HEK293 (cell line): ENCODE results near the gene ZFHX3.

Experiments used
- CTCF ChIA-PET: fragments of 350-600 bp; formaldehyde crosslinking; extraction: SDS; loops from one replicate; lab custom pipeline; 2021; ENCODE audit warnings: antibody characterized with exemption; lab: Yijun Ruan, JAX
- POLR2A ChIA-PET: fragments of 300-600 bp; formaldehyde crosslinking; extraction: SDS; loops from one replicate; lab custom pipeline; 2020; ENCODE audit warnings: antibody characterized with exemption, inconsistent platforms; lab: Yijun Ruan, JAX
- H3K27ac ChIP-seq: fragments of 200-500 bp; sonication (Bioruptor generic); 2 replicates; pipeline ENCODE4 v1.5.1; 2014; ENCODE audit warnings: low read depth, low read length, control low read depth, inconsistent platforms; ENCODE audit errors: extremely low read depth
- H3K36me3 ChIP-seq, 2 experiments: fragments of 200-500 bp in 1 of 2; sonication (Bioruptor generic) in 1 of 2; 1 replicate in 1 of 2; 2 replicates in 1 of 2; pipeline ENCODE4 v1.5.1; 2014 to 2017; ENCODE audit warnings: inconsistent platforms in 2 of 2, low read length in 2 of 2; ENCODE audit not compliant: control insufficient read depth in 2 of 2, insufficient read depth in 1 of 2
- H3K4me1 ChIP-seq: fragments of 200-500 bp; sonication (Bioruptor generic); 2 replicates; pipeline ENCODE4 v1.5.1; 2014; ENCODE audit warnings: mild to moderate bottlenecking, low read length, inconsistent platforms; ENCODE audit not compliant: control insufficient read depth, insufficient read depth
- H3K4me3 ChIP-seq: 2 replicates; pipeline ENCODE4 v1.5.1; 2011; ENCODE audit warnings: low read depth, mild to moderate bottlenecking, control low read depth, low read length, moderate library complexity
- H3K9me3 ChIP-seq: fragments of 200-500 bp; sonication (Bioruptor generic); 2 replicates; pipeline ENCODE4 v1.5.1; 2014; ENCODE audit warnings: low read depth, low read length, inconsistent platforms; ENCODE audit not compliant: control insufficient read depth, insufficient read depth
- FEZF1 ChIP-seq: fragments of 450-650 bp; formaldehyde crosslinking; IDR thresholded peaks from 2 replicates; pipeline ENCODE4 v1.5.1; 2016; ENCODE audit warnings: missing biosample characterization, missing genetic modification characterization
- HOXC10 ChIP-seq: sonication (generic); formaldehyde crosslinking; IDR thresholded peaks from 2 replicates; pipeline ENCODE4 v1.8.1; 2023; ENCODE audit warnings: mild to moderate bottlenecking, missing genetic modification reagents
- KLF17 ChIP-seq: fragments of 450-650 bp; formaldehyde crosslinking; IDR thresholded peaks from 2 replicates; pipeline ENCODE4 v1.5.1; 2016; ENCODE audit warnings: missing biosample characterization, missing genetic modification characterization
- KLF9 ChIP-seq: fragments of 450-650 bp; formaldehyde crosslinking; IDR thresholded peaks from 2 replicates; pipeline ENCODE4 v1.5.1; 2016; ENCODE audit warnings: missing biosample characterization, missing genetic modification characterization, low read depth
- MZF1 ChIP-seq: fragments of 450-650 bp; formaldehyde crosslinking; IDR thresholded peaks from 2 replicates; pipeline ENCODE4 v1.5.1; 2017; ENCODE audit warnings: missing biosample characterization, missing genetic modification characterization, borderline replicate concordance
- PRDM6 ChIP-seq: fragments of 450-650 bp; formaldehyde crosslinking; IDR thresholded peaks from 2 replicates; pipeline ENCODE4 v1.5.1; 2017; ENCODE audit warnings: missing biosample characterization, missing genetic modification characterization
- REPIN1 ChIP-seq: fragments of 450-650 bp; formaldehyde crosslinking; IDR thresholded peaks from 2 replicates; pipeline ENCODE4 v1.5.1; 2017; ENCODE audit warnings: missing biosample characterization, missing genetic modification characterization, low read depth
- SCRT2 ChIP-seq: fragments of 450-650 bp; formaldehyde crosslinking; IDR thresholded peaks from 2 replicates; pipeline ENCODE4 v1.5.1; 2016; ENCODE audit warnings: missing biosample characterization, missing genetic modification characterization
- ZBTB1 ChIP-seq: fragments of 450-650 bp; formaldehyde crosslinking; IDR thresholded peaks from 2 replicates; pipeline ENCODE4 v1.5.1; 2016; ENCODE audit warnings: missing biosample characterization, missing genetic modification characterization
- ZBTB49 ChIP-seq: fragments of 450-650 bp; formaldehyde crosslinking; IDR thresholded peaks from 2 replicates; pipeline ENCODE4 v1.5.1; 2016; ENCODE audit warnings: missing biosample characterization, missing genetic modification characterization, low read depth
- ZIC2 ChIP-seq: fragments of 450-650 bp; formaldehyde crosslinking; IDR thresholded peaks from 2 replicates; pipeline ENCODE4 v1.5.1; 2016; ENCODE audit warnings: missing biosample characterization, missing genetic modification characterization
- ZNF221 ChIP-seq: fragments of 450-650 bp; formaldehyde crosslinking; IDR thresholded peaks from 2 replicates; pipeline ENCODE4 v1.5.1; 2017; ENCODE audit warnings: missing biosample characterization, missing genetic modification characterization, borderline replicate concordance
- ZNF223 ChIP-seq: fragments of 450-650 bp; formaldehyde crosslinking; IDR thresholded peaks from 2 replicates; pipeline ENCODE4 v1.5.1; 2016; ENCODE audit warnings: missing biosample characterization, missing genetic modification characterization
- ZNF24 ChIP-seq: fragments of 450-650 bp; formaldehyde crosslinking; IDR thresholded peaks from 2 replicates; pipeline ENCODE4 v1.5.1; 2016; ENCODE audit warnings: missing biosample characterization, missing genetic modification characterization
- ZNF302 ChIP-seq: fragments of 450-650 bp; formaldehyde crosslinking; IDR thresholded peaks from 2 replicates; pipeline ENCODE4 v1.5.1; 2016; ENCODE audit warnings: missing biosample characterization, missing genetic modification characterization, low read depth
- ZNF362 ChIP-seq: fragments of 450-650 bp; formaldehyde crosslinking; IDR thresholded peaks from 2 replicates; pipeline ENCODE4 v1.5.1; 2016; ENCODE audit warnings: missing biosample characterization, missing genetic modification characterization
- ZNF423 ChIP-seq: fragments of 450-650 bp; formaldehyde crosslinking; IDR thresholded peaks from 2 replicates; pipeline ENCODE4 v1.5.1; 2016; ENCODE audit warnings: missing biosample characterization, missing genetic modification characterization
- ZNF48 ChIP-seq: fragments of 450-650 bp; formaldehyde crosslinking; IDR thresholded peaks from 2 replicates; pipeline ENCODE4 v1.5.1; 2016; ENCODE audit warnings: missing biosample characterization, missing genetic modification characterization
- ZNF544 ChIP-seq: fragments of 450-650 bp; formaldehyde crosslinking; IDR thresholded peaks from 2 replicates; pipeline ENCODE4 v1.5.0; 2017; ENCODE audit warnings: missing biosample characterization, missing genetic modification characterization
- ZNF629 ChIP-seq: fragments of 450-650 bp; formaldehyde crosslinking; IDR thresholded peaks from 2 replicates; pipeline ENCODE4 v1.5.1; 2017; ENCODE audit warnings: missing biosample characterization, missing genetic modification characterization
- ZNF658 ChIP-seq: fragments of 450-650 bp; formaldehyde crosslinking; IDR thresholded peaks from 2 replicates; pipeline ENCODE4; 2016; ENCODE audit warnings: missing biosample characterization, missing genetic modification characterization
- ZNF707 ChIP-seq: fragments of 450-650 bp; formaldehyde crosslinking; IDR thresholded peaks from 2 replicates; pipeline ENCODE4 v1.5.1; 2016; ENCODE audit warnings: missing biosample characterization, missing genetic modification characterization
- ZSCAN16 ChIP-seq: fragments of 450-650 bp; formaldehyde crosslinking; IDR thresholded peaks from 2 replicates; pipeline ENCODE4 v1.5.1; 2016; ENCODE audit warnings: missing biosample characterization, missing genetic modification characterization
- ZSCAN30 ChIP-seq: fragments of 450-650 bp; IDR thresholded peaks from 2 replicates; pipeline ENCODE4 v1.5.1; 2018; ENCODE audit warnings: missing biosample characterization, mild to moderate bottlenecking, missing genetic modification characterization, moderate library complexity

Gene ZFHX3

GRCh38 chr16:72940886-72941285, 107.0 kb downstream of the ZFHX3 start (continued):
- TF ChIP-seq ZNF629 (tag by site-specific recombination) (no peak), ZNF302 (tag by site-specific recombination) (no peak), REPIN1 (tag by site-specific recombination) (no peak), ZNF544 (tag by site-specific recombination) (no peak)
- TF ChIP-seq, all 188 proteins: peak for 0

- peaks cover 8% of the 10 kb centered on the region for H3K4me1 ChIP-seq
- no peaks in the 10 kb centered on the region for H3K9me3 ChIP-seq
- no peak overlapping the region for H3K27ac ChIP-seq
- H3K4me3 ChIP-seq, result no peak overlapping the region
- peaks cover 0 to 3% of the 10 kb centered on the region in 2 experiments; a peak in 1 of 3 replicates for H3K36me3 ChIP-seq
- TF ChIP-seq KLF9 (tag by site-specific recombination) (no peak), ZNF658 (tag by site-specific recombination) (no peak), ZSCAN16 (tag by site-specific recombination) (no peak), ZNF48 (tag by site-specific recombination) (no peak)
- ChIA-PET POLR2A (interaction anchor here (0.5 to 0.7 kb wide), 2 partner anchors 11 to 1239 kb away, joined by 3 read pairs; no protein-coding TSS in a partner anchor), CTCF (interaction anchor here (0.7 kb wide), 1 partner anchor 16 kb away, joined by 3 read pairs; no protein-coding TSS in a partner anchor)
These were observed 108.7 kb downstream of the ZFHX3 start for GRCh38 chr16:72939247-72939646.

- Histone ChIP-seq H3K4me1 (peaks cover 8% of the 10 kb centered on the region), H3K4me3 (no peak overlapping the region), H3K36me3 (peaks cover 0 to 3% of the 10 kb centered on the region in 2 experiments; a peak in 1 of 3 replicates), H3K27ac (no peak overlapping the region), H3K9me3 (no peaks in the 10 kb centered on the region)
- ChIA-PET CTCF (no interaction called here), POLR2A (interaction anchor here (0.5 to 0.7 kb wide), 2 partner anchors 11 to 1239 kb away, joined by 3 read pairs; no protein-coding TSS in a partner anchor)
- TF ChIP-seq ZNF362, result no peak
- TF ChIP-seq ZBTB49 (tag by site-specific recombination), result no peak
- no peak; the same call in 1 of the 2 replicates for TF ChIP-seq FEZF1
- no peak for TF ChIP-seq ZBTB1
- no peak for TF ChIP-seq ZNF423 (tag by site-specific recombination)
- TF ChIP-seq ZNF221 (tag by site-specific recombination), result no peak
- TF ChIP-seq MZF1, result no peak
These were observed 109.1 kb downstream of the ZFHX3 start for GRCh38 chr16:72938795-72939164.

- H3K27ac ChIP-seq, result no peak overlapping the region
- ChIA-PET CTCF (no interaction called here), POLR2A (no interaction called here)
- H3K36me3 ChIP-seq, result no peaks in the 10 kb centered on the region
- H3K4me3 ChIP-seq, result no peak overlapping the region
- H3K9me3 ChIP-seq, result no peaks in the 10 kb centered on the region
- H3K4me1 ChIP-seq, result peaks cover 8% of the 10 kb centered on the region
- TF ChIP-seq ZNF24 (tag by site-specific recombination) (no peak), SCRT2 (tag by site-specific recombination) (peak; percentile 22; the same call in 1 of the 2 replicates), PRDM6 (tag by site-specific recombination) (peak; percentile 71), ZNF223 (tag by site-specific recombination) (no peak), HOXC10 (CRISPR knock-in tag) (no peak), ZSCAN30 (tag by site-specific recombination) (no peak), ZNF707 (no peak), ZIC2 (tag by site-specific recombination) (peak; percentile 34; the same call in 1 of the 2 replicates), KLF17 (tag by site-specific recombination) (no peak)
These were observed 109.8 kb downstream of the ZFHX3 start for GRCh38 chr16:72937916-72938794.
